Activated T-cell treated with anti-CD3 and anti-CD28 coated beads, Interleukin-2, amount 50 U/mL, for 72 hours (primary cell): ENCODE results near the gene SCFD1. TPM values are rescaled to one million over a fixed set of nuclear protein-coding genes. Genes with fewer than 3 reads are reported as not detected.
"Not testable (repeated sequence)": the region's sequence is repeated elsewhere in the genome, so short reads cannot be mapped to it uniquely, and the experiment has no call there.

Experiments
- ATAC-seq, 2 donors: fragments of 150-1000 bp; cut with Tn5 transposase; replicated peaks in 1 of 2; 2 replicates each; pipeline ENCODE4 v1.10.0; 2021; ENCODE audit warnings: moderate library complexity in 2 of 2, mild to moderate bottlenecking in 1 of 2
- DNase-seq, 2 donors: peaks; one replicate each; pipeline ENCODE4 v3.0.0; 2021 to 2022; ENCODE audit warnings: mixed read lengths in 1 of 2
- H3K27ac Mint-ChIP-seq: one replicate; pipeline ENCODE4 v1.8.0; 2022; ENCODE audit warnings: mild to moderate bottlenecking, moderate library complexity, mixed read lengths
- H3K27me3 Mint-ChIP-seq: one replicate; pipeline ENCODE4 v1.8.0; 2022; ENCODE audit warnings: low read depth, mixed read lengths
- H3K36me3 Mint-ChIP-seq, 2 donors: one replicate each; pipeline ENCODE4 v1.8.0; 2022; ENCODE audit warnings: mixed read lengths in 2 of 2, mild to moderate bottlenecking in 1 of 2; ENCODE audit not compliant: insufficient read depth in 2 of 2
- H3K4me1 Mint-ChIP-seq: one replicate; pipeline ENCODE4 v1.8.0; 2022; ENCODE audit warnings: low read depth, mixed read lengths
- H3K4me3 Mint-ChIP-seq, 2 donors: one replicate each; pipeline ENCODE4 v1.8.0; 2022; ENCODE audit warnings: mild to moderate bottlenecking in 2 of 2, mixed read lengths in 2 of 2, moderate library complexity in 2 of 2
- H3K9me3 Mint-ChIP-seq, 2 donors: one replicate each; pipeline ENCODE4 v1.8.0; 2022; ENCODE audit warnings: mixed read lengths in 2 of 2
- total RNA-seq, 2 donors: library from RNA; stranded (reverse); gene quantifications; one replicate each; pipeline ENCODE4 v1.2.3, GENCODE V29; 2022

Gene SCFD1
- total RNA-seq = 10 to 100 TPM; 63.8 to 64.0 TPM

- Mint-ChIP-seq H3K27me3 (no peaks in the 10 kb centered on the region), H3K4me3 (peak within 1 kb of the TSS; percentile 88 to 94), H3K36me3 (peaks cover 0 to 5% of the 10 kb centered on the region in 2 donors), H3K4me1 (peaks cover 35% of the 10 kb centered on the region), H3K9me3 (no peaks in the 10 kb centered on the region), H3K27ac (peak within 1 kb of the TSS; percentile 86)
- ATAC-seq (peak; percentile 98 to 99), DNase-seq (peak; percentile 95 to 96)
Measured at GRCh38 chr14:30621940-30622830, at the start of gene SCFD1. Gene SCFD1 (plus strand): TSS chr14:30622319. CDS start chr14:30622339, 20 bp downstream.

GRCh38 chr14:30572771-30573170, 49.3 kb upstream of the SCFD1 start:
- Mint-ChIP-seq H3K9me3 (no peaks in the 10 kb centered on the region), H3K4me3 (no peak overlapping the region), H3K27me3 (no peaks in the 10 kb centered on the region), H3K27ac (no peak overlapping the region), H3K36me3 (peaks cover 0 to 2% of the 10 kb centered on the region in 2 donors), H3K4me1 (peaks cover 60% of the 10 kb centered on the region)
- no peak for DNase-seq
- no peak for ATAC-seq

GRCh38 chr14:30573226-30573814, 48.8 kb upstream of the SCFD1 start:
- Mint-ChIP-seq H3K27me3 (no peaks in the 10 kb centered on the region), H3K4me3 (no peak overlapping the region), H3K27ac (no peak overlapping the region), H3K9me3 (no peaks in the 10 kb centered on the region), H3K36me3 (peaks cover 0 to 2% of the 10 kb centered on the region in 2 donors), H3K4me1 (peaks cover 55% of the 10 kb centered on the region)
- ATAC-seq = no peak
- DNase-seq = no peak

- Mint-ChIP-seq H3K4me1 (peaks cover 52% of the 10 kb centered on the region), H3K27ac (no peak overlapping the region), H3K36me3 (peaks cover 0 to 2% of the 10 kb centered on the region in 2 donors), H3K9me3 (no peaks in the 10 kb centered on the region), H3K27me3 (no peaks in the 10 kb centered on the region), H3K4me3 (no peak overlapping the region)
- ATAC-seq = no peak
- no peak for DNase-seq
Measured at GRCh38 chr14:30573966-30574365, 48.2 kb upstream of the SCFD1 start.

- H3K27ac Mint-ChIP-seq, H3K27me3 Mint-ChIP-seq, ATAC-seq, H3K4me3 Mint-ChIP-seq, DNase-seq, H3K9me3 Mint-ChIP-seq, H3K36me3 Mint-ChIP-seq: not testable (repeated sequence)
- H3K4me1 Mint-ChIP-seq = peaks cover 44% of the 10 kb centered on the region
Measured at GRCh38 chr14:30574777-30575176, 47.3 kb upstream of the SCFD1 start.

- H3K4me1 Mint-ChIP-seq = peaks cover 28% of the 10 kb centered on the region
- H3K27me3 Mint-ChIP-seq, H3K9me3 Mint-ChIP-seq, H3K4me3 Mint-ChIP-seq, H3K36me3 Mint-ChIP-seq, ATAC-seq, DNase-seq, H3K27ac Mint-ChIP-seq: not testable (repeated sequence)
Measured at GRCh38 chr14:30576333-30576732, 45.8 kb upstream of the SCFD1 start.

GRCh38 chr14:30580616-30581282, 41.4 kb upstream of the SCFD1 start:
- H3K4me3 Mint-ChIP-seq = no peak overlapping the region
- H3K9me3 Mint-ChIP-seq = peaks cover 2 to 6% of the 10 kb centered on the region in 2 donors
- no peaks in the 10 kb centered on the region for H3K27me3 Mint-ChIP-seq
- H3K27ac Mint-ChIP-seq = no peak overlapping the region
- no peak for DNase-seq
- peaks cover 14 to 31% of the 10 kb centered on the region in 2 donors for H3K36me3 Mint-ChIP-seq
- no peak for ATAC-seq
- H3K4me1 Mint-ChIP-seq = peaks cover 6% of the 10 kb centered on the region

GRCh38 chr14:30581283-30581625, 40.9 kb upstream of the SCFD1 start:
- Mint-ChIP-seq H3K4me1 (peaks cover 11% of the 10 kb centered on the region), H3K4me3 (no peak overlapping the region), H3K36me3 (peaks cover 14 to 32% of the 10 kb centered on the region in 2 donors), H3K27ac (no peak overlapping the region), H3K27me3 (no peaks in the 10 kb centered on the region), H3K9me3 (peaks cover 2 to 6% of the 10 kb centered on the region in 2 donors)
- ATAC-seq (no peak), DNase-seq (no peak)

- no peak for ATAC-seq
Measured at GRCh38 chr14:30582376-30582775, 39.7 kb upstream of the SCFD1 start.

GRCh38 chr14:30584058-30584630, 38.0 kb upstream of the SCFD1 start:
- H3K9me3 Mint-ChIP-seq = peaks cover 2 to 6% of the 10 kb centered on the region in 2 donors

More at GRCh38 chr14:30582376-30582775, 39.7 kb upstream of the SCFD1 start:
- H3K4me1 Mint-ChIP-seq = peaks cover 12% of the 10 kb centered on the region
- H3K4me3 Mint-ChIP-seq = no peak overlapping the region
- no peaks in the 10 kb centered on the region for H3K27me3 Mint-ChIP-seq
- peaks cover 2 to 6% of the 10 kb centered on the region in 2 donors for H3K9me3 Mint-ChIP-seq
- H3K27ac Mint-ChIP-seq = no peak overlapping the region
- DNase-seq = no peak
- H3K36me3 Mint-ChIP-seq = peaks cover 14 to 32% of the 10 kb centered on the region in 2 donors

GRCh38 chr14:30585204-30585603, 36.9 kb upstream of the SCFD1 start:
- Mint-ChIP-seq H3K27ac (no peak overlapping the region), H3K27me3 (no peaks in the 10 kb centered on the region), H3K4me1 (peaks cover 12% of the 10 kb centered on the region), H3K4me3 (no peak overlapping the region), H3K9me3 (peaks cover 2 to 6% of the 10 kb centered on the region in 2 donors), H3K36me3 (peaks cover 19 to 40% of the 10 kb centered on the region in 2 donors)
- ATAC-seq (no peak), DNase-seq (no peak)

More at GRCh38 chr14:30584058-30584630, 38.0 kb upstream of the SCFD1 start:
- ATAC-seq (no peak), DNase-seq (no peak)
- no peak overlapping the region for H3K27ac Mint-ChIP-seq
- peaks cover 14 to 35% of the 10 kb centered on the region in 2 donors for H3K36me3 Mint-ChIP-seq
- H3K4me1 Mint-ChIP-seq = peaks cover 12% of the 10 kb centered on the region
- H3K27me3 Mint-ChIP-seq = no peaks in the 10 kb centered on the region
- H3K4me3 Mint-ChIP-seq = no peak overlapping the region

GRCh38 chr14:30587141-30587540, 35.0 kb upstream of the SCFD1 start:
- Mint-ChIP-seq H3K4me3 (no peak overlapping the region), H3K27ac (no peak overlapping the region), H3K9me3 (peaks cover 2 to 6% of the 10 kb centered on the region in 2 donors), H3K4me1 (peaks cover 7% of the 10 kb centered on the region), H3K36me3 (peaks cover 20 to 39% of the 10 kb centered on the region in 2 donors), H3K27me3 (no peaks in the 10 kb centered on the region)
- DNase-seq = no peak
- no peak for ATAC-seq

GRCh38 chr14:30588873-30589272, 33.2 kb upstream of the SCFD1 start:
- Mint-ChIP-seq H3K4me3 (no peak overlapping the region), H3K27me3 (no peaks in the 10 kb centered on the region), H3K9me3 (peaks cover 2 to 6% of the 10 kb centered on the region in 2 donors), H3K4me1 (peaks cover 7% of the 10 kb centered on the region), H3K27ac (peak overlapping the region; percentile 92), H3K36me3 (peaks cover 15 to 30% of the 10 kb centered on the region in 2 donors)
- DNase-seq (no peak), ATAC-seq (no peak)
